Activated B cell treated with CpG ODN at 0.5 μM for 24 hours (primary cell): ENCODE results near the gene NADSYN1. TPM values are rescaled to one million over a fixed set of nuclear protein-coding genes. Genes with fewer than 3 reads are reported as not detected.
A peak's percentile ranks its signal among the peaks of the same experiment; 100 is the strongest.

Experiments
- ATAC-seq: fragments of 200-7000 bp; cut with Tn5 transposase; one replicate; pipeline ENCODE4 v1.10.0; 2021; ENCODE audit warnings: low read depth, mild to moderate bottlenecking, moderate library complexity
- CTCF ChIA-PET: fragments of 350-600 bp; sonication (Branson Sonifier 250); formaldehyde crosslinking; loops from one replicate; lab custom pipeline; 2021; ENCODE audit warnings: antibody characterized with exemption; lab: Charles Lee
- POLR2A ChIA-PET: fragments of 350-600 bp; sonication (Branson Sonifier 250); formaldehyde crosslinking; loops from one replicate; lab custom pipeline; 2021; ENCODE audit warnings: antibody characterized with exemption; lab: Charles Lee
- DNase-seq: peaks from one replicate; pipeline ENCODE4 v3.0.0; 2022
- H3K27ac Mint-ChIP-seq: one replicate; pipeline ENCODE4 v1.8.0; 2020; ENCODE audit warnings: mixed read lengths
- H3K27me3 Mint-ChIP-seq: one replicate; pipeline ENCODE4 v1.8.0; 2021; ENCODE audit warnings: mixed read lengths
- H3K36me3 Mint-ChIP-seq: one replicate; pipeline ENCODE4 v1.8.0; 2021; ENCODE audit warnings: low read depth, mixed read lengths
- H3K4me1 Mint-ChIP-seq: one replicate; pipeline ENCODE4 v1.8.0; 2021; ENCODE audit warnings: mixed read lengths
- H3K4me3 Mint-ChIP-seq: one replicate; pipeline ENCODE4 v1.8.0; 2020; ENCODE audit warnings: mild to moderate bottlenecking, mixed read lengths
- H3K9me3 Mint-ChIP-seq: one replicate; pipeline ENCODE4 v1.8.0; 2020; ENCODE audit warnings: mixed read lengths
- intact Hi-C: fragments of 100-400 bp; cut with micrococcal nuclease; formaldehyde crosslinking; loops from one replicate; pipeline ENCODE4 v1.15.1; 2024
- total RNA-seq: library from RNA; stranded (reverse); gene quantifications from 2 replicates; pipeline ENCODE4 v1.2.3, GENCODE V29; 2022
- TF ChIP-seq, protein P1 (sequence below): fragments of 200-600 bp; IDR thresholded peaks from one replicate; pipeline ENCODE4 v1.8.0; 2022; ENCODE audit warnings: antibody characterized with exemption, mild to moderate bottlenecking

Gene NADSYN1
- total RNA-seq, 1 donor from 2014 or later, result 146 TPM

- ChIA-PET CTCF (no interaction called here), POLR2A (interaction anchor here (0.9 kb wide), 1 partner anchor 10 kb away, joined by 3 read pairs; the partner anchor contains the start of gene NADSYN1)
- TF ChIP-seq, protein P1, sequence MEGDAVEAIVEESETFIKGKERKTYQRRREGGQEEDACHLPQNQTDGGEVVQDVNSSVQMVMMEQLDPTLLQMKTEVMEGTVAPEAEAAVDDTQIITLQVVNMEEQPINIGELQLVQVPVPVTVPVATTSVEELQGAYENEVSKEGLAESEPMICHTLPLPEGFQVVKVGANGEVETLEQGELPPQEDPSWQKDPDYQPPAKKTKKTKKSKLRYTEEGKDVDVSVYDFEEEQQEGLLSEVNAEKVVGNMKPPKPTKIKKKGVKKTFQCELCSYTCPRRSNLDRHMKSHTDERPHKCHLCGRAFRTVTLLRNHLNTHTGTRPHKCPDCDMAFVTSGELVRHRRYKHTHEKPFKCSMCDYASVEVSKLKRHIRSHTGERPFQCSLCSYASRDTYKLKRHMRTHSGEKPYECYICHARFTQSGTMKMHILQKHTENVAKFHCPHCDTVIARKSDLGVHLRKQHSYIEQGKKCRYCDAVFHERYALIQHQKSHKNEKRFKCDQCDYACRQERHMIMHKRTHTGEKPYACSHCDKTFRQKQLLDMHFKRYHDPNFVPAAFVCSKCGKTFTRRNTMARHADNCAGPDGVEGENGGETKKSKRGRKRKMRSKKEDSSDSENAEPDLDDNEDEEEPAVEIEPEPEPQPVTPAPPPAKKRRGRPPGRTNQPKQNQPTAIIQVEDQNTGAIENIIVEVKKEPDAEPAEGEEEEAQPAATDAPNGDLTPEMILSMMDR, result no peak
- peaks cover 11% of the 10 kb centered on the region for H3K4me1 Mint-ChIP-seq
- H3K9me3 Mint-ChIP-seq, result peaks cover 4% of the 10 kb centered on the region
- no peak for DNase-seq
- intact Hi-C loops, result loop anchor here (10.0 kb wide), 1 partner anchor 1768 kb away; the partner anchor contains the start of gene LTO1
- no peak overlapping the region for H3K4me3 Mint-ChIP-seq
- no peak overlapping the region for H3K27ac Mint-ChIP-seq
- ATAC-seq, result no peak
- H3K36me3 Mint-ChIP-seq, result peaks cover 77% of the 10 kb centered on the region
- no peaks in the 10 kb centered on the region for H3K27me3 Mint-ChIP-seq
Observed at GRCh38 chr11:71442880-71443279, 10.1 kb upstream of the NADSYN1 start.

DNA sequence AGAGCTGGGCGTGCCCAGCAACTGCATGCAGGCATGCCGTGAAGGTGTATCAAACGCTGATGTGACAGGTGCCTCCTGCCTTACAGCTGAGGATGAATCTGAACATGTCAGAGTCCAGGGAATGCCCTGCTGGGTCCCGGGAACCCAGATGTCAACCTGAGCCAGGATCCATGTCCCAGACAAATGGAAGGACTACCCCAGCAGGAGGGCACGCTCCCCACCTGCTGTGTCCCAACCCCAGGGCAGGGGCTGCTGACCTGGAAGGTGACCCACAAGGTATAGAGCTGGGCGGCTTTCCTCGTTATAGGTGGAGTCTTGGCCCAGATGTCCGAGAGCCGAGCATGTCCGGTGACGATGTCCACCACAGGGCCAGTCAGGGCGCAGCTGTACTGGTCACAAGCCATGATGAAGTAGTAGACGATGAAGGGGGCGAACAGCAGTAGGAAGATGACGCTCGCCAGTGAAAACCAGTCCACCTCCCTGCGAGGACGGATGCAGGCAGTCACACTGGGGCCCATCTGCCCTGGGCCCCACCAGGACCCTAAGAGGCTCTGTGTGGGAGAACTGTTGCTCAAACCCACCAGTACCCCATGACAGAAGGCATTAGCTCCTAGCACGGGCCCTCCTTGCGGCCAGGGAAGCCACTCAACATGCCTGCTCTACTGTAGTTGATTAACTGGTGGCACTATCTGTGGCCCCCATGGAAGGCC, 9.1 kb upstream of the NADSYN1 start:
- Mint-ChIP-seq H3K27ac (no peak overlapping the region), H3K4me1 (peaks cover 12% of the 10 kb centered on the region), H3K9me3 (peaks cover 4% of the 10 kb centered on the region), H3K36me3 (peaks cover 72% of the 10 kb centered on the region), H3K4me3 (no peak overlapping the region), H3K27me3 (no peaks in the 10 kb centered on the region)
- POLR2A ChIA-PET, result interaction anchor here (1.0 kb wide), 1 partner anchor 9 kb away, joined by 3 read pairs; the partner anchor contains the start of gene NADSYN1
- ATAC-seq, result no peak
- CTCF ChIA-PET, result no interaction called here
- intact Hi-C loops, result loop anchor here (10.0 kb wide), 1 partner anchor 1769 kb away; the partner anchor contains the start of gene LTO1
- TF ChIP-seq, protein P1, result no peak
- no peak for DNase-seq

GRCh38 chr11:71444811-71445210, 8.2 kb upstream of the NADSYN1 start:
- ATAC-seq (no peak), DNase-seq (no peak)
- intact Hi-C loops, result loop anchor here (10.0 kb wide), 1 partner anchor 1770 kb away; the partner anchor contains the start of gene LTO1
- Mint-ChIP-seq H3K27me3 (no peaks in the 10 kb centered on the region), H3K36me3 (peaks cover 65% of the 10 kb centered on the region), H3K27ac (no peak overlapping the region), H3K4me3 (no peak overlapping the region), H3K9me3 (peaks cover 4% of the 10 kb centered on the region), H3K4me1 (peaks cover 21% of the 10 kb centered on the region)
- CTCF ChIA-PET, result no interaction called here
- TF ChIP-seq, protein P1, result no peak
- POLR2A ChIA-PET, result interaction anchor here (1.0 kb wide), 1 partner anchor 8 kb away, joined by 3 read pairs; the partner anchor contains the start of gene NADSYN1

GRCh38 chr11:71446150-71446549, 6.9 kb upstream of the NADSYN1 start:
- Mint-ChIP-seq H3K27ac (no peak overlapping the region), H3K4me1 (peaks cover 30% of the 10 kb centered on the region), H3K9me3 (peaks cover 4% of the 10 kb centered on the region), H3K4me3 (peak overlapping the region; percentile 38), H3K27me3 (no peaks in the 10 kb centered on the region), H3K36me3 (peaks cover 53% of the 10 kb centered on the region)
- no peak for ATAC-seq
- TF ChIP-seq, protein P1, result no peak
- intact Hi-C loops, result loop anchor here (10.0 kb wide), 1 partner anchor 1771 kb away; the partner anchor contains the start of gene LTO1
- DNase-seq, result no peak
- CTCF ChIA-PET, result no interaction called here
- POLR2A ChIA-PET, result no interaction called here
